SJCRH30 (cell line): ENCODE data around the gene PTPRK. TPM values are rescaled to one million over a fixed set of nuclear protein-coding genes. Genes with fewer than 3 reads are reported as not detected.

Experiments
- DNase-seq, 2 experiments: peaks; one replicate each; pipeline ENCODE4 v3.0.0-alpha.2; 2015 to 2020
- H3K27ac ChIP-seq: fragments of 250-450 bp; sonication (Bioruptor Pico); 2 replicates; pipeline ENCODE4 v1.5.1; 2020; ENCODE audit warnings: mild to moderate bottlenecking, moderate library complexity
- H3K27me3 ChIP-seq: fragments of 250-450 bp; sonication (Bioruptor Pico); 2 replicates; pipeline ENCODE4 v1.5.1; 2020; ENCODE audit warnings: mild to moderate bottlenecking, moderate library complexity
- H3K36me3 ChIP-seq: fragments of 250-450 bp; sonication (Bioruptor Pico); 2 replicates; pipeline ENCODE4 v1.5.1; 2020; ENCODE audit warnings: mild to moderate bottlenecking, moderate library complexity
- H3K4me1 ChIP-seq: fragments of 250-450 bp; sonication (Bioruptor Pico); 2 replicates; pipeline ENCODE4 v1.5.1; 2020; ENCODE audit warnings: mild to moderate bottlenecking, moderate library complexity
- H3K4me3 ChIP-seq: fragments of 250-450 bp; sonication (Bioruptor Pico); 2 replicates; pipeline ENCODE4 v1.5.1; 2020; ENCODE audit warnings: mild to moderate bottlenecking, moderate library complexity
- H3K9me3 ChIP-seq: fragments of 250-450 bp; sonication (Bioruptor Pico); replicated peaks from 2 replicates; pipeline ENCODE4 v1.5.1; 2020; ENCODE audit warnings: mild to moderate bottlenecking, moderate library complexity
- total RNA-seq: library from RNA; depleted of rRNA; stranded (reverse); fragments of >200 nt; shearing (Covaris generic); gene quantifications from 2 replicates; pipeline ENCODE4 v1.2.3, GENCODE V29; 2014

The PTPRK gene
- total RNA-seq, 1 experiment from 2014 or later = 31.4 TPM

GRCh38 chr6:128179876-128180438 lies 340.4 kb downstream of the PTPRK start:
- Histone ChIP-seq H3K36me3 (peaks cover 8% of the 10 kb centered on the region), H3K9me3 (no peaks in the 10 kb centered on the region), H3K4me1 (no peaks in the 10 kb centered on the region), H3K27ac (no peak overlapping the region), H3K27me3 (no peaks in the 10 kb centered on the region), H3K4me3 (no peak overlapping the region)
- DNase-seq = no peak

- no peaks in the 10 kb centered on the region for H3K27me3 ChIP-seq
- no peaks in the 10 kb centered on the region for H3K9me3 ChIP-seq
- no peaks in the 10 kb centered on the region for H3K4me1 ChIP-seq
- H3K27ac ChIP-seq = no peak overlapping the region
- no peak for DNase-seq
- no peak overlapping the region for H3K4me3 ChIP-seq
- no peaks in the 10 kb centered on the region for H3K36me3 ChIP-seq
Observed at GRCh38 chr6:128174724-128175123, 345.7 kb downstream of the PTPRK start.

GRCh38 chr6:128172752-128173682 lies 347.4 kb downstream of the PTPRK start:
- Histone ChIP-seq H3K4me3 (no peak overlapping the region), H3K36me3 (no peaks in the 10 kb centered on the region), H3K4me1 (no peaks in the 10 kb centered on the region), H3K9me3 (no peaks in the 10 kb centered on the region), H3K27ac (no peak overlapping the region), H3K27me3 (no peaks in the 10 kb centered on the region)
- no peak for DNase-seq

- no peak for DNase-seq
- Histone ChIP-seq H3K4me1 (no peaks in the 10 kb centered on the region), H3K9me3 (no peaks in the 10 kb centered on the region), H3K4me3 (no peak overlapping the region), H3K27me3 (no peaks in the 10 kb centered on the region), H3K36me3 (no peaks in the 10 kb centered on the region), H3K27ac (no peak overlapping the region)
Observed at GRCh38 chr6:128172081-128172480, 348.3 kb downstream of the PTPRK start.

- no peak overlapping the region for H3K4me3 ChIP-seq
- H3K27ac ChIP-seq = no peak overlapping the region
- H3K4me1 ChIP-seq = no peaks in the 10 kb centered on the region
- H3K36me3 ChIP-seq = no peaks in the 10 kb centered on the region
- no peak for DNase-seq
- no peaks in the 10 kb centered on the region for H3K9me3 ChIP-seq
- H3K27me3 ChIP-seq = no peaks in the 10 kb centered on the region
Observed at GRCh38 chr6:128171182-128171581, 349.2 kb downstream of the PTPRK start.

GRCh38 chr6:128168244-128168643 lies 352.2 kb downstream of the PTPRK start:
- Histone ChIP-seq H3K27ac (no peak overlapping the region), H3K36me3 (no peaks in the 10 kb centered on the region), H3K27me3 (no peaks in the 10 kb centered on the region), H3K9me3 (no peaks in the 10 kb centered on the region), H3K4me1 (no peaks in the 10 kb centered on the region), H3K4me3 (no peak overlapping the region)
- no peak for DNase-seq

GRCh38 chr6:128167552-128167951 lies 352.8 kb downstream of the PTPRK start:
- Histone ChIP-seq H3K4me1 (no peaks in the 10 kb centered on the region), H3K9me3 (no peaks in the 10 kb centered on the region), H3K27me3 (no peaks in the 10 kb centered on the region), H3K36me3 (no peaks in the 10 kb centered on the region), H3K4me3 (no peak overlapping the region), H3K27ac (no peak overlapping the region)
- DNase-seq = no peak

- no peak overlapping the region for H3K4me3 ChIP-seq
- DNase-seq = no peak
- no peak overlapping the region for H3K27ac ChIP-seq
- H3K9me3 ChIP-seq = no peaks in the 10 kb centered on the region
- no peaks in the 10 kb centered on the region for H3K4me1 ChIP-seq
- no peaks in the 10 kb centered on the region for H3K27me3 ChIP-seq
- H3K36me3 ChIP-seq = no peaks in the 10 kb centered on the region
Observed at GRCh38 chr6:128164254-128164653, 356.1 kb downstream of the PTPRK start.

- no peaks in the 10 kb centered on the region for H3K27me3 ChIP-seq
- H3K27ac ChIP-seq = no peak overlapping the region
- H3K36me3 ChIP-seq = no peaks in the 10 kb centered on the region
- no peaks in the 10 kb centered on the region for H3K4me1 ChIP-seq
- no peaks in the 10 kb centered on the region for H3K9me3 ChIP-seq
- no peak for DNase-seq
- no peak overlapping the region for H3K4me3 ChIP-seq
Observed at GRCh38 chr6:128162423-128162822, 358.0 kb downstream of the PTPRK start.

- no peak for DNase-seq
- no peak overlapping the region for H3K27ac ChIP-seq
- no peaks in the 10 kb centered on the region for H3K36me3 ChIP-seq
- H3K4me3 ChIP-seq = no peak overlapping the region
- no peaks in the 10 kb centered on the region for H3K9me3 ChIP-seq
- no peaks in the 10 kb centered on the region for H3K4me1 ChIP-seq
- no peaks in the 10 kb centered on the region for H3K27me3 ChIP-seq
Observed at GRCh38 chr6:128161839-128162238, 358.6 kb downstream of the PTPRK start.

GRCh38 chr6:128161263-128161662 lies 359.1 kb downstream of the PTPRK start:
- Histone ChIP-seq H3K9me3 (no peaks in the 10 kb centered on the region), H3K36me3 (no peaks in the 10 kb centered on the region), H3K27ac (no peak overlapping the region), H3K4me3 (no peak overlapping the region), H3K27me3 (no peaks in the 10 kb centered on the region), H3K4me1 (no peaks in the 10 kb centered on the region)
- DNase-seq = no peak

- no peak for DNase-seq
- Histone ChIP-seq H3K36me3 (no peaks in the 10 kb centered on the region), H3K27ac (no peak overlapping the region), H3K4me1 (no peaks in the 10 kb centered on the region), H3K27me3 (no peaks in the 10 kb centered on the region), H3K4me3 (no peak overlapping the region), H3K9me3 (no peaks in the 10 kb centered on the region)
Observed at GRCh38 chr6:128158496-128158895, 361.9 kb downstream of the PTPRK start.

GRCh38 chr6:128156321-128157111 lies 363.9 kb downstream of the PTPRK start:
- no peak overlapping the region for H3K27ac ChIP-seq
- no peaks in the 10 kb centered on the region for H3K27me3 ChIP-seq
- H3K36me3 ChIP-seq = no peaks in the 10 kb centered on the region
- DNase-seq = no peak
- H3K4me1 ChIP-seq = no peaks in the 10 kb centered on the region
- H3K9me3 ChIP-seq = no peaks in the 10 kb centered on the region
- no peak overlapping the region for H3K4me3 ChIP-seq

GRCh38 chr6:128155826-128156225 lies 364.6 kb downstream of the PTPRK start:
- Histone ChIP-seq H3K4me3 (no peak overlapping the region), H3K4me1 (peaks cover 4% of the 10 kb centered on the region; the same call in 1 of the 2 replicates), H3K27me3 (no peaks in the 10 kb centered on the region), H3K27ac (no peak overlapping the region), H3K36me3 (no peaks in the 10 kb centered on the region), H3K9me3 (no peaks in the 10 kb centered on the region)
- no peak for DNase-seq

GRCh38 chr6:128152551-128152950 lies 367.8 kb downstream of the PTPRK start:
- Histone ChIP-seq H3K4me3 (no peak overlapping the region), H3K36me3 (no peaks in the 10 kb centered on the region; the same call in 1 of the 2 replicates), H3K4me1 (peaks cover 17% of the 10 kb centered on the region), H3K9me3 (no peaks in the 10 kb centered on the region), H3K27ac (no peak overlapping the region), H3K27me3 (no peaks in the 10 kb centered on the region)
- DNase-seq = no peak
